ENCODE data around the gene PDE9A.

PDE9A gene

GRCh38 chr21:42678618-42679295 is 25.3 kb downstream of the PDE9A start:
- Histone ChIP-seq H3K79me2 (ENCODE audit: control insufficient read depth, insufficient read depth, low read length, poor library complexity) (no peaks in the 10 kb centered on the region), H3K4me1 (ENCODE audit: control insufficient read depth in 1 of 2, insufficient read depth in 2 of 2, low read length in 2 of 2) (peaks cover 10 to 13% of the 10 kb centered on the region in 2 experiments), H3K27me3 (ENCODE audit: insufficient read depth, low read length) (no peaks in the 10 kb centered on the region), H3K23ac (ENCODE audit: low read length) (no peak overlapping the region), H2BK5ac (ENCODE audit: low read depth, low read length, poor library complexity) (no peak overlapping the region), H3K27ac (ENCODE audit: low read depth, low read length) (no peak overlapping the region), H3K79me1 (ENCODE audit: low read length) (no peaks in the 10 kb centered on the region), H3K36me3 (ENCODE audit: control insufficient read depth in 1 of 2, insufficient read depth in 2 of 2, low read length in 2 of 2) (peaks cover 0 to 3% of the 10 kb centered on the region in 2 experiments), H3K18ac (ENCODE audit: low read length) (no peak overlapping the region), H3K9me3 (ENCODE audit: insufficient read depth, low read depth, low read length) (peaks cover 5% of the 10 kb centered on the region), H4K91ac (ENCODE audit: low read depth, low read length) (no peak overlapping the region), H3K14ac (ENCODE audit: low read length) (no peak overlapping the region), H3K4ac (ENCODE audit: low read depth, low read length) (no peak overlapping the region), H4K8ac (ENCODE audit: low read depth, low read length) (no peak overlapping the region), H2AFZ (ENCODE audit: insufficient read depth, low read length, poor library complexity) (no peak overlapping the region), H3K4me3 (ENCODE audit: low read depth, low read length) (no peak overlapping the region), H2BK120ac (ENCODE audit: insufficient read depth, low read length, poor library complexity) (no peak overlapping the region), H3K4me2 (ENCODE audit: low read length) (no peak overlapping the region), H2BK12ac (ENCODE audit: low read length) (no peak overlapping the region), H3K9ac (ENCODE audit: low read length) (no peak overlapping the region), H2AK5ac (ENCODE audit: low read length) (no peak overlapping the region), H4K12ac (ENCODE audit: low read depth, low read length) (no peak overlapping the region)
- WGBS (ENCODE audit: extremely low coverage, insufficient coverage, insufficient read length) = no CpG with 5 or more reads among the region's 23 CpGs
- DNase-seq = no peak

- no CpG with 5 or more reads among the region's 22 CpGs for WGBS (ENCODE audit: extremely low coverage, insufficient coverage, insufficient read length)
- no peak overlapping the region for H3K14ac ChIP-seq (ENCODE audit: low read length)
- no peaks in the 10 kb centered on the region for H3K27me3 ChIP-seq (ENCODE audit: insufficient read depth, low read length)
- no peaks in the 10 kb centered on the region for H3K79me2 ChIP-seq (ENCODE audit: control insufficient read depth, insufficient read depth, low read length, poor library complexity)
- no peak overlapping the region for H4K91ac ChIP-seq (ENCODE audit: low read depth, low read length)
- H3K4me2 ChIP-seq (ENCODE audit: low read length) = no peak overlapping the region
- no peak overlapping the region for H3K4ac ChIP-seq (ENCODE audit: low read depth, low read length)
- H3K18ac ChIP-seq (ENCODE audit: low read length) = no peak overlapping the region
- H2BK12ac ChIP-seq (ENCODE audit: low read length) = no peak overlapping the region
- H3K27ac ChIP-seq (ENCODE audit: low read depth, low read length) = no peak overlapping the region
- no peak overlapping the region for H3K9ac ChIP-seq (ENCODE audit: low read length)
- peaks cover 0 to 3% of the 10 kb centered on the region in 2 experiments for H3K36me3 ChIP-seq (ENCODE audit: control insufficient read depth in 1 of 2, insufficient read depth in 2 of 2, low read length in 2 of 2)
- no peak overlapping the region for H2AK5ac ChIP-seq (ENCODE audit: low read length)
- H2BK5ac ChIP-seq (ENCODE audit: low read depth, low read length, poor library complexity) = no peak overlapping the region
- no peak overlapping the region for H2BK120ac ChIP-seq (ENCODE audit: insufficient read depth, low read length, poor library complexity)
- no peaks in the 10 kb centered on the region for H3K79me1 ChIP-seq (ENCODE audit: low read length)
- H3K4me1 ChIP-seq (ENCODE audit: control insufficient read depth in 1 of 2, insufficient read depth in 2 of 2, low read length in 2 of 2) = peaks cover 14 to 17% of the 10 kb centered on the region in 2 experiments
- no peak for DNase-seq
- H4K8ac ChIP-seq (ENCODE audit: low read depth, low read length) = no peak overlapping the region
- no peak overlapping the region for H2AFZ ChIP-seq (ENCODE audit: insufficient read depth, low read length, poor library complexity)
- peaks cover 5% of the 10 kb centered on the region for H3K9me3 ChIP-seq (ENCODE audit: insufficient read depth, low read depth, low read length)
- H3K4me3 ChIP-seq (ENCODE audit: low read depth, low read length) = no peak overlapping the region
- H4K12ac ChIP-seq (ENCODE audit: low read depth, low read length) = no peak overlapping the region
- H3K23ac ChIP-seq (ENCODE audit: low read length) = no peak overlapping the region
These were observed 26.1 kb downstream of the PDE9A start for GRCh38 chr21:42679319-42680057.

- H3K4me3 ChIP-seq (ENCODE audit: low read depth, low read length) = no peak overlapping the region
- no peaks in the 10 kb centered on the region for H3K79me2 ChIP-seq (ENCODE audit: control insufficient read depth, insufficient read depth, low read length, poor library complexity)
- peaks cover 0 to 3% of the 10 kb centered on the region in 2 experiments for H3K36me3 ChIP-seq (ENCODE audit: control insufficient read depth in 1 of 2, insufficient read depth in 2 of 2, low read length in 2 of 2)
- H3K9ac ChIP-seq (ENCODE audit: low read length) = no peak overlapping the region
- no peak overlapping the region for H2BK12ac ChIP-seq (ENCODE audit: low read length)
- no peak overlapping the region for H4K12ac ChIP-seq (ENCODE audit: low read depth, low read length)
- H2BK120ac ChIP-seq (ENCODE audit: insufficient read depth, low read length, poor library complexity) = no peak overlapping the region
- H2AFZ ChIP-seq (ENCODE audit: insufficient read depth, low read length, poor library complexity) = no peak overlapping the region
- no peak overlapping the region for H3K4ac ChIP-seq (ENCODE audit: low read depth, low read length)
- H3K79me1 ChIP-seq (ENCODE audit: low read length) = no peaks in the 10 kb centered on the region
- no peak for DNase-seq
- no peak overlapping the region for H4K8ac ChIP-seq (ENCODE audit: low read depth, low read length)
- H3K14ac ChIP-seq (ENCODE audit: low read length) = no peak overlapping the region
- H2AK5ac ChIP-seq (ENCODE audit: low read length) = no peak overlapping the region
- no peak overlapping the region for H4K91ac ChIP-seq (ENCODE audit: low read depth, low read length)
- H2BK5ac ChIP-seq (ENCODE audit: low read depth, low read length, poor library complexity) = no peak overlapping the region
- H3K27ac ChIP-seq (ENCODE audit: low read depth, low read length) = no peak overlapping the region
- peaks cover 16 to 18% of the 10 kb centered on the region in 2 experiments for H3K4me1 ChIP-seq (ENCODE audit: control insufficient read depth in 1 of 2, insufficient read depth in 2 of 2, low read length in 2 of 2)
- no peak overlapping the region for H3K18ac ChIP-seq (ENCODE audit: low read length)
- no peak overlapping the region for H3K23ac ChIP-seq (ENCODE audit: low read length)
- peaks cover 5% of the 10 kb centered on the region for H3K9me3 ChIP-seq (ENCODE audit: insufficient read depth, low read depth, low read length)
- no peak overlapping the region for H3K4me2 ChIP-seq (ENCODE audit: low read length)
- WGBS (ENCODE audit: extremely low coverage, insufficient coverage, insufficient read length) = no CpG with 5 or more reads among the region's 7 CpGs
- no peaks in the 10 kb centered on the region for H3K27me3 ChIP-seq (ENCODE audit: insufficient read depth, low read length)
These were observed 26.6 kb downstream of the PDE9A start for GRCh38 chr21:42680058-42680330.

- no CpG with 5 or more reads among the region's 11 CpGs for WGBS (ENCODE audit: extremely low coverage, insufficient coverage, insufficient read length)
- Histone ChIP-seq H3K4me2 (ENCODE audit: low read length) (no peak overlapping the region), H2BK12ac (ENCODE audit: low read length) (no peak overlapping the region), H3K4me1 (ENCODE audit: control insufficient read depth in 1 of 2, insufficient read depth in 2 of 2, low read length in 2 of 2) (peaks cover 16 to 18% of the 10 kb centered on the region in 2 experiments), H2BK120ac (ENCODE audit: insufficient read depth, low read length, poor library complexity) (no peak overlapping the region), H3K4ac (ENCODE audit: low read depth, low read length) (no peak overlapping the region), H3K4me3 (ENCODE audit: low read depth, low read length) (no peak overlapping the region), H2AFZ (ENCODE audit: insufficient read depth, low read length, poor library complexity) (no peak overlapping the region), H2BK5ac (ENCODE audit: low read depth, low read length, poor library complexity) (no peak overlapping the region), H4K12ac (ENCODE audit: low read depth, low read length) (no peak overlapping the region), H3K27ac (ENCODE audit: low read depth, low read length) (no peak overlapping the region), H3K14ac (ENCODE audit: low read length) (no peak overlapping the region), H2AK5ac (ENCODE audit: low read length) (no peak overlapping the region), H4K91ac (ENCODE audit: low read depth, low read length) (no peak overlapping the region), H3K79me1 (ENCODE audit: low read length) (no peaks in the 10 kb centered on the region), H3K9ac (ENCODE audit: low read length) (peak overlapping the region; percentile 32), H3K79me2 (ENCODE audit: control insufficient read depth, insufficient read depth, low read length, poor library complexity) (no peaks in the 10 kb centered on the region), H3K23ac (ENCODE audit: low read length) (no peak overlapping the region), H4K8ac (ENCODE audit: low read depth, low read length) (no peak overlapping the region), H3K27me3 (ENCODE audit: insufficient read depth, low read length) (no peaks in the 10 kb centered on the region), H3K18ac (ENCODE audit: low read length) (no peak overlapping the region), H3K9me3 (ENCODE audit: insufficient read depth, low read depth, low read length) (peaks cover 5% of the 10 kb centered on the region), H3K36me3 (ENCODE audit: control insufficient read depth in 1 of 2, insufficient read depth in 2 of 2, low read length in 2 of 2) (peaks cover 0 to 3% of the 10 kb centered on the region in 2 experiments)
- DNase-seq = no peak
These were observed 27.0 kb downstream of the PDE9A start for GRCh38 chr21:42680429-42680828.

All from trophoblast cell (in vitro differentiated cells and primary cell).